Measurements from ENCODE around the gene GRB14.

GRB14 gene

GRCh38 chr2:164620873-164621763 is at the start of gene GRB14:
GRB14 (minus strand) TSS chr2:164621482; CDS start chr2:164621309, 173 bp downstream.
- Histone ChIP-seq H2AFZ (ENCODE audit: low read depth, low read length) (peak within 1 kb of the TSS; percentile 89), H3K9me3 (ENCODE audit: low read length) (no peaks in the 10 kb centered on the region), H3K4me3 (ENCODE audit: low read length) (peak within 1 kb of the TSS; percentile 55), H3K4me1 (ENCODE audit: insufficient read depth, low read length) (peaks cover 12% of the 10 kb centered on the region), H3K36me3 (ENCODE audit: insufficient read depth, low read length) (no peaks in the 10 kb centered on the region), H3K27me3 (ENCODE audit: insufficient read depth, low read length) (no peaks in the 10 kb centered on the region)

- H3K27me3 ChIP-seq (ENCODE audit: insufficient read depth, low read length) = no peaks in the 10 kb centered on the region
- no peaks in the 10 kb centered on the region for H3K4me1 ChIP-seq (ENCODE audit: insufficient read depth, low read length)
- no peaks in the 10 kb centered on the region for H3K36me3 ChIP-seq (ENCODE audit: insufficient read depth, low read length)
- no peak overlapping the region for H3K4me3 ChIP-seq (ENCODE audit: low read length)
- H3K9me3 ChIP-seq (ENCODE audit: low read length) = no peaks in the 10 kb centered on the region
- H2AFZ ChIP-seq (ENCODE audit: low read depth, low read length) = no peak overlapping the region
These were observed 48.0 kb upstream of the GRB14 start for GRCh38 chr2:164669291-164669690.

GRCh38 chr2:164667566-164667965 is 46.3 kb upstream of the GRB14 start:
- no peaks in the 10 kb centered on the region for H3K27me3 ChIP-seq (ENCODE audit: insufficient read depth, low read length)
- no peak overlapping the region for H2AFZ ChIP-seq (ENCODE audit: low read depth, low read length)
- no peaks in the 10 kb centered on the region for H3K36me3 ChIP-seq (ENCODE audit: insufficient read depth, low read length)
- H3K4me3 ChIP-seq (ENCODE audit: low read length) = no peak overlapping the region
- no peaks in the 10 kb centered on the region for H3K4me1 ChIP-seq (ENCODE audit: insufficient read depth, low read length)
- H3K9me3 ChIP-seq (ENCODE audit: low read length) = no peaks in the 10 kb centered on the region

GRCh38 chr2:164664070-164664469 is 42.8 kb upstream of the GRB14 start:
- Histone ChIP-seq H3K4me3 (ENCODE audit: low read length) (no peak overlapping the region), H3K27me3 (ENCODE audit: insufficient read depth, low read length) (no peaks in the 10 kb centered on the region), H2AFZ (ENCODE audit: low read depth, low read length) (no peak overlapping the region), H3K4me1 (ENCODE audit: insufficient read depth, low read length) (no peaks in the 10 kb centered on the region), H3K9me3 (ENCODE audit: low read length) (no peaks in the 10 kb centered on the region), H3K36me3 (ENCODE audit: insufficient read depth, low read length) (no peaks in the 10 kb centered on the region)

- no peak overlapping the region for H3K4me3 ChIP-seq (ENCODE audit: low read length)
- no peaks in the 10 kb centered on the region for H3K36me3 ChIP-seq (ENCODE audit: insufficient read depth, low read length)
- no peaks in the 10 kb centered on the region for H3K9me3 ChIP-seq (ENCODE audit: low read length)
- H3K4me1 ChIP-seq (ENCODE audit: insufficient read depth, low read length) = no peaks in the 10 kb centered on the region
- H3K27me3 ChIP-seq (ENCODE audit: insufficient read depth, low read length) = no peaks in the 10 kb centered on the region
- H2AFZ ChIP-seq (ENCODE audit: low read depth, low read length) = no peak overlapping the region
These were observed 41.8 kb upstream of the GRB14 start for GRCh38 chr2:164662868-164663631.

GRCh38 chr2:164662066-164662465 is 40.8 kb upstream of the GRB14 start:
- H3K9me3 ChIP-seq (ENCODE audit: low read length) = no peaks in the 10 kb centered on the region
- no peak overlapping the region for H3K4me3 ChIP-seq (ENCODE audit: low read length)
- no peaks in the 10 kb centered on the region for H3K4me1 ChIP-seq (ENCODE audit: insufficient read depth, low read length)
- H3K36me3 ChIP-seq (ENCODE audit: insufficient read depth, low read length) = no peaks in the 10 kb centered on the region
- H2AFZ ChIP-seq (ENCODE audit: low read depth, low read length) = no peak overlapping the region
- no peaks in the 10 kb centered on the region for H3K27me3 ChIP-seq (ENCODE audit: insufficient read depth, low read length)

GRCh38 chr2:164661349-164661748 is 40.1 kb upstream of the GRB14 start:
- Histone ChIP-seq H3K27me3 (ENCODE audit: insufficient read depth, low read length) (no peaks in the 10 kb centered on the region), H3K4me3 (ENCODE audit: low read length) (no peak overlapping the region), H3K36me3 (ENCODE audit: insufficient read depth, low read length) (no peaks in the 10 kb centered on the region), H2AFZ (ENCODE audit: low read depth, low read length) (no peak overlapping the region), H3K4me1 (ENCODE audit: insufficient read depth, low read length) (no peaks in the 10 kb centered on the region), H3K9me3 (ENCODE audit: low read length) (no peaks in the 10 kb centered on the region)

GRCh38 chr2:164657129-164657528 is 35.8 kb upstream of the GRB14 start:
- Histone ChIP-seq H2AFZ (ENCODE audit: low read depth, low read length) (no peak overlapping the region), H3K4me3 (ENCODE audit: low read length) (no peak overlapping the region), H3K4me1 (ENCODE audit: insufficient read depth, low read length) (no peaks in the 10 kb centered on the region), H3K9me3 (ENCODE audit: low read length) (no peaks in the 10 kb centered on the region), H3K27me3 (ENCODE audit: insufficient read depth, low read length) (no peaks in the 10 kb centered on the region), H3K36me3 (ENCODE audit: insufficient read depth, low read length) (no peaks in the 10 kb centered on the region)

GRCh38 chr2:164655750-164656149 is 34.5 kb upstream of the GRB14 start:
- Histone ChIP-seq H3K4me1 (ENCODE audit: insufficient read depth, low read length) (peaks cover 4% of the 10 kb centered on the region), H2AFZ (ENCODE audit: low read depth, low read length) (no peak overlapping the region), H3K36me3 (ENCODE audit: insufficient read depth, low read length) (no peaks in the 10 kb centered on the region), H3K4me3 (ENCODE audit: low read length) (no peak overlapping the region), H3K27me3 (ENCODE audit: insufficient read depth, low read length) (no peaks in the 10 kb centered on the region), H3K9me3 (ENCODE audit: low read length) (no peaks in the 10 kb centered on the region)

- no peak overlapping the region for H3K4me3 ChIP-seq (ENCODE audit: low read length)
- H3K9me3 ChIP-seq (ENCODE audit: low read length) = no peaks in the 10 kb centered on the region
- peaks cover 4% of the 10 kb centered on the region for H3K4me1 ChIP-seq (ENCODE audit: insufficient read depth, low read length)
- no peaks in the 10 kb centered on the region for H3K27me3 ChIP-seq (ENCODE audit: insufficient read depth, low read length)
- no peak overlapping the region for H2AFZ ChIP-seq (ENCODE audit: low read depth, low read length)
- no peaks in the 10 kb centered on the region for H3K36me3 ChIP-seq (ENCODE audit: insufficient read depth, low read length)
These were observed 34.1 kb upstream of the GRB14 start for GRCh38 chr2:164655336-164655735.

- Histone ChIP-seq H3K9me3 (ENCODE audit: low read length) (peaks cover 4% of the 10 kb centered on the region), H2AFZ (ENCODE audit: low read depth, low read length) (no peak overlapping the region), H3K4me1 (ENCODE audit: insufficient read depth, low read length) (peaks cover 4% of the 10 kb centered on the region), H3K36me3 (ENCODE audit: insufficient read depth, low read length) (no peaks in the 10 kb centered on the region), H3K27me3 (ENCODE audit: insufficient read depth, low read length) (no peaks in the 10 kb centered on the region), H3K4me3 (ENCODE audit: low read length) (no peak overlapping the region)
These were observed 30.1 kb upstream of the GRB14 start for GRCh38 chr2:164651361-164651760.

- H3K27me3 ChIP-seq (ENCODE audit: insufficient read depth, low read length) = no peaks in the 10 kb centered on the region
- no peak overlapping the region for H3K4me3 ChIP-seq (ENCODE audit: low read length)
- H3K9me3 ChIP-seq (ENCODE audit: low read length) = no peaks in the 10 kb centered on the region
- no peaks in the 10 kb centered on the region for H3K4me1 ChIP-seq (ENCODE audit: insufficient read depth, low read length)
- no peak overlapping the region for H2AFZ ChIP-seq (ENCODE audit: low read depth, low read length)
- no peaks in the 10 kb centered on the region for H3K36me3 ChIP-seq (ENCODE audit: insufficient read depth, low read length)
These were observed 22.9 kb upstream of the GRB14 start for GRCh38 chr2:164644036-164644700.

All from neuron (in vitro differentiated cells).